ENCODE measurements around the gene ARL15.
A peak's percentile ranks its signal among the peaks of the same experiment; 100 is the strongest.

GRCh38 chr5:53963958-53964357 lies 346.4 kb downstream of the ARL15 start:
- TF ChIP-seq CTCF (IDR thresholded peaks at IDR 0.05; ENCODE audit: borderline replicate concordance, extremely low read depth, low read length, poor library complexity, severe bottlenecking) (peak; percentile 41), EZH2 (IDR thresholded peaks at IDR 0.05; ENCODE audit: borderline replicate concordance, low read depth, low read length, severe bottlenecking) (no peak)
